ENCODE data around the gene ZNF462. TPM values are rescaled to one million over a fixed set of nuclear protein-coding genes. Genes with fewer than 3 reads are reported as not detected.
A peak's percentile ranks its signal among the peaks of the same experiment; 100 is the strongest.

Gene ZNF462, protein sequence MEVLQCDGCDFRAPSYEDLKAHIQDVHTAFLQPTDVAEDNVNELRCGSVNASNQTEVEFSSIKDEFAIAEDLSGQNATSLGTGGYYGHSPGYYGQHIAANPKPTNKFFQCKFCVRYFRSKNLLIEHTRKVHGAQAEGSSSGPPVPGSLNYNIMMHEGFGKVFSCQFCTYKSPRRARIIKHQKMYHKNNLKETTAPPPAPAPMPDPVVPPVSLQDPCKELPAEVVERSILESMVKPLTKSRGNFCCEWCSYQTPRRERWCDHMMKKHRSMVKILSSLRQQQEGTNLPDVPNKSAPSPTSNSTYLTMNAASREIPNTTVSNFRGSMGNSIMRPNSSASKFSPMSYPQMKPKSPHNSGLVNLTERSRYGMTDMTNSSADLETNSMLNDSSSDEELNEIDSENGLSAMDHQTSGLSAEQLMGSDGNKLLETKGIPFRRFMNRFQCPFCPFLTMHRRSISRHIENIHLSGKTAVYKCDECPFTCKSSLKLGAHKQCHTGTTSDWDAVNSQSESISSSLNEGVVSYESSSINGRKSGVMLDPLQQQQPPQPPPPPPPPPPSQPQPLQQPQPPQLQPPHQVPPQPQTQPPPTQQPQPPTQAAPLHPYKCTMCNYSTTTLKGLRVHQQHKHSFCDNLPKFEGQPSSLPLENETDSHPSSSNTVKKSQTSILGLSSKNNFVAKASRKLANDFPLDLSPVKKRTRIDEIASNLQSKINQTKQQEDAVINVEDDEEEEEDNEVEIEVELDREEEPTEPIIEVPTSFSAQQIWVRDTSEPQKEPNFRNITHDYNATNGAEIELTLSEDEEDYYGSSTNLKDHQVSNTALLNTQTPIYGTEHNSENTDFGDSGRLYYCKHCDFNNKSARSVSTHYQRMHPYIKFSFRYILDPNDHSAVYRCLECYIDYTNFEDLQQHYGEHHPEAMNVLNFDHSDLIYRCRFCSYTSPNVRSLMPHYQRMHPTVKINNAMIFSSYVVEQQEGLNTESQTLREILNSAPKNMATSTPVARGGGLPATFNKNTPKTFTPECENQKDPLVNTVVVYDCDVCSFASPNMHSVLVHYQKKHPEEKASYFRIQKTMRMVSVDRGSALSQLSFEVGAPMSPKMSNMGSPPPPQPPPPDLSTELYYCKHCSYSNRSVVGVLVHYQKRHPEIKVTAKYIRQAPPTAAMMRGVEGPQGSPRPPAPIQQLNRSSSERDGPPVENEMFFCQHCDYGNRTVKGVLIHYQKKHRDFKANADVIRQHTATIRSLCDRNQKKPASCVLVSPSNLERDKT (N-terminal part only)
- 19.5 and 27.4 TPM in 2 replicates for total RNA-seq
- 6.0 and 6.3 TPM in 2 replicates for polyA plus RNA-seq
- polyA plus RNA-seq (2012) = 5.3 and 7.5 TPM in 2 replicates
- polyA minus RNA-seq (ENCODE audit: low replicate concordance) = 34.8 and 37.5 TPM in 2 replicates

DNA sequence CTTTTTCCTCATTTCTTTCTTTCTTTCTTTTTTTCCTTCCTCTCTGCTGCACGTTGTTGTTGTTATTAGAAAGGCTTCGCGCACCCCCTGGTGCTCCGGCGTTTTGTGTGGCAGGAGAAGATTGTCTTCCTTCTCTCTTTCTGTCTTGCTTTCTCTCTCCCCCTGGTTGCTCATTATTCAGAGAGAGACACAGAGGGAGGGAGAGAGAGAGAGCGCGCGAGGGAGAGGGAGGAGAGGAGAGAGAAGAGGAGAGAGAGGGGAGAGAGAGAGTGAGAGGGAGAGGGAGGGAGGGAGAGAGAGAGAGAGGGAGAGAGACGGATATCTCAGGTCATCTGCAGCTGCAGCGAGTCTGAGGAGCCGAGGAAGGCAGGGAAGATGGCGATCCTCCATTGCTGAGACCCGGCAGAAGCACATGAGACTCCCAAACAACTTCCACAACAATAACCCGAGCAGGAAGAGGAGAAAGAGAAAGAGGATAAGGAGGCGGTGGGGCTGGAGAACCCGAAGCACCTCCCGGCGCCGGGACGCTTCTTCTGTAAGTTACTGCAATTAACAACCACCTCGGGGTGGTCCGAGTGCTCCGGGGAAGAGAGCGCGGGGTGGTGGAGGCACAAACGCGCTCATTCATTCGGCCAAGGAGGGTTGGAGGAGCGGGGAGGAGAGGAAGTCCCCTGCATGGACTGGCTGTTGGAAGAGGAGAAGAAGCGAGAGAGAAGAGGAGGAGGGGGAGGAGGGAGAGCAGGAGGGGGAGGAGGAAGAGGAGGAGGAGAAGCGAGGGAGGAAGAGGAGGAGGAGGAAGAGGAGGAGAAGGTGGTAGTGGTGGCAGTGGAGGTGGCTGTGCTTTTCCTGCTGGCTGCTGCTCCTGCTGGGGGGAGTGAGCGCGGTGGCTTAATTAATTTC lies at the start of gene ZNF462:
ZNF462 (plus strand) TSS at position 346 of the 900 bp plus-strand sequence. CDS start 60,218 bp downstream, outside the sequence.
- H3K9me3 ChIP-seq (ENCODE audit: control insufficient read depth, insufficient read depth, low read depth, low read length) = no peaks in the 10 kb centered on the region
- peak within 1 kb of the TSS; percentile 86 for H3K27ac ChIP-seq (ENCODE audit: insufficient read depth, low read length)
- H3K4me1 ChIP-seq (ENCODE audit: control insufficient read depth, extremely low read depth, insufficient read depth, low read length) = no peaks in the 10 kb centered on the region
- peak within 1 kb of the TSS; percentile 69 to 90 (median 80) for H3K4me3 ChIP-seq (replicated peaks in 1 of 4; ENCODE audit: control extremely low read depth in 1 of 4, insufficient read depth in 1 of 4, low read depth in 3 of 4, low read length in 4 of 4)
- no peaks in the 10 kb centered on the region for H4K20me1 ChIP-seq (ENCODE audit: control insufficient read depth, extremely low read depth, insufficient read depth, low read length)
- H3K27me3 ChIP-seq (ENCODE audit: control insufficient read depth, insufficient read depth, low read length) = no peaks in the 10 kb centered on the region
- peak within 1 kb of the TSS; percentile 78 for H2AFZ ChIP-seq (ENCODE audit: low read length)
- peak within 1 kb of the TSS; percentile 73 for H3K9ac ChIP-seq (ENCODE audit: insufficient read depth, low read length)
- peak within 1 kb of the TSS; percentile 82 for H3K4me2 ChIP-seq (ENCODE audit: extremely low read depth, insufficient read depth, low read length)
- no peak for TF ChIP-seq EZH2 (IDR thresholded peaks at IDR 0.05; ENCODE audit: low read length, missing control alignments)
- TF ChIP-seq, protein P1, sequence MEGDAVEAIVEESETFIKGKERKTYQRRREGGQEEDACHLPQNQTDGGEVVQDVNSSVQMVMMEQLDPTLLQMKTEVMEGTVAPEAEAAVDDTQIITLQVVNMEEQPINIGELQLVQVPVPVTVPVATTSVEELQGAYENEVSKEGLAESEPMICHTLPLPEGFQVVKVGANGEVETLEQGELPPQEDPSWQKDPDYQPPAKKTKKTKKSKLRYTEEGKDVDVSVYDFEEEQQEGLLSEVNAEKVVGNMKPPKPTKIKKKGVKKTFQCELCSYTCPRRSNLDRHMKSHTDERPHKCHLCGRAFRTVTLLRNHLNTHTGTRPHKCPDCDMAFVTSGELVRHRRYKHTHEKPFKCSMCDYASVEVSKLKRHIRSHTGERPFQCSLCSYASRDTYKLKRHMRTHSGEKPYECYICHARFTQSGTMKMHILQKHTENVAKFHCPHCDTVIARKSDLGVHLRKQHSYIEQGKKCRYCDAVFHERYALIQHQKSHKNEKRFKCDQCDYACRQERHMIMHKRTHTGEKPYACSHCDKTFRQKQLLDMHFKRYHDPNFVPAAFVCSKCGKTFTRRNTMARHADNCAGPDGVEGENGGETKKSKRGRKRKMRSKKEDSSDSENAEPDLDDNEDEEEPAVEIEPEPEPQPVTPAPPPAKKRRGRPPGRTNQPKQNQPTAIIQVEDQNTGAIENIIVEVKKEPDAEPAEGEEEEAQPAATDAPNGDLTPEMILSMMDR (conservative IDR thresholded peaks at IDR 0.05 in 1 of 2, IDR thresholded peaks at IDR 0.05 in 1 of 2; ENCODE audit: low read depth in 1 of 2, low read length in 2 of 2) = peak; percentile 37 to 42
- peaks cover 24% of the 10 kb centered on the region for H3K79me2 ChIP-seq (ENCODE audit: control insufficient read depth, insufficient read depth, low read length)
- peak; percentile 86 for DNase-seq (ENCODE audit: low read depth in 2 of 2)
- no peaks in the 10 kb centered on the region for H3K36me3 ChIP-seq (ENCODE audit: control insufficient read depth, insufficient read depth, low read length)

DNA sequence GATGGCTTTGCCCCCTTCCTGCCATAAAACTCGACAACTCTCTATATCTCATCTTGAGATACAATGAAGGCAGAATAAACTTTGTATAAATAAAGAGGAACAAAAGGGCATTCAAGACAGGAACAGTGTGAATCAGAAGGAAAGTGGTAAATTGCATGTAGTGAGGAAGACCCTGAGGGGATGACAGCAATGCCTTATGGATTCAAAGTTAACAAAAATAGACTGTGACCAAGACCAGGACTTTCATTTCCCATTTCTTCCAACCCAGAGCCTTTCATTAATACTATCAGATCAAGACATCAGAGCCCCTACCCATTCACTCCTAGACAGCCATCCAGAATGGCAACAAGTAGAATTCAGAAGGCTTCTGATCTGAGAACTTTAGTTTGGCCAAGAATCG lies 46.4 kb upstream of the ZNF462 start:
- H2AFZ ChIP-seq (ENCODE audit: low read length) = no peak overlapping the region

More for the DNA sequence above, 46.4 kb upstream of the ZNF462 start:
- H3K4me1 ChIP-seq (ENCODE audit: control insufficient read depth, extremely low read depth, insufficient read depth, low read length) = no peaks in the 10 kb centered on the region
- DNase-seq (ENCODE audit: low read depth in 2 of 2) = no peak
- H3K9ac ChIP-seq (ENCODE audit: insufficient read depth, low read length) = no peak overlapping the region
- H3K36me3 ChIP-seq (ENCODE audit: control insufficient read depth, insufficient read depth, low read length) = no peaks in the 10 kb centered on the region
- no peaks in the 10 kb centered on the region for H4K20me1 ChIP-seq (ENCODE audit: control insufficient read depth, extremely low read depth, insufficient read depth, low read length)
- no peak overlapping the region for H3K4me2 ChIP-seq (ENCODE audit: extremely low read depth, insufficient read depth, low read length)
- no peak overlapping the region for H3K4me3 ChIP-seq (replicated peaks in 1 of 4; ENCODE audit: control extremely low read depth in 1 of 4, insufficient read depth in 1 of 4, low read depth in 3 of 4, low read length in 4 of 4)
- TF ChIP-seq, protein P1 (conservative IDR thresholded peaks at IDR 0.05 in 1 of 2, IDR thresholded peaks at IDR 0.05 in 1 of 2; ENCODE audit: low read depth in 1 of 2, low read length in 2 of 2) = no peak
- no peak for TF ChIP-seq EZH2 (IDR thresholded peaks at IDR 0.05; ENCODE audit: low read length, missing control alignments)
- no peaks in the 10 kb centered on the region for H3K9me3 ChIP-seq (ENCODE audit: control insufficient read depth, insufficient read depth, low read depth, low read length)
- H3K27me3 ChIP-seq (ENCODE audit: control insufficient read depth, insufficient read depth, low read length) = no peaks in the 10 kb centered on the region
- no peaks in the 10 kb centered on the region for H3K79me2 ChIP-seq (ENCODE audit: control insufficient read depth, insufficient read depth, low read length)
- no peak overlapping the region for H3K27ac ChIP-seq (ENCODE audit: insufficient read depth, low read length)

Data from fibroblast of lung (primary cell).